Articular chondrocyte of knee joint (primary cell): ENCODE measurements around the gene RSPO3. TPM values are rescaled to one million over a fixed set of nuclear protein-coding genes. Genes with fewer than 3 reads are reported as not detected.

Experiments used
- total RNA-seq: library from RNA; depleted of rRNA; stranded (reverse); fragments of >200 nt; gene quantifications from 2 replicates; pipeline ENCODE4 v1.2.3, GENCODE V29; 2012

RSPO3 gene, protein sequence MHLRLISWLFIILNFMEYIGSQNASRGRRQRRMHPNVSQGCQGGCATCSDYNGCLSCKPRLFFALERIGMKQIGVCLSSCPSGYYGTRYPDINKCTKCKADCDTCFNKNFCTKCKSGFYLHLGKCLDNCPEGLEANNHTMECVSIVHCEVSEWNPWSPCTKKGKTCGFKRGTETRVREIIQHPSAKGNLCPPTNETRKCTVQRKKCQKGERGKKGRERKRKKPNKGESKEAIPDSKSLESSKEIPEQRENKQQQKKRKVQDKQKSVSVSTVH
- total RNA-seq, result 17.8 and 19.3 TPM in 2 replicates

DNA sequence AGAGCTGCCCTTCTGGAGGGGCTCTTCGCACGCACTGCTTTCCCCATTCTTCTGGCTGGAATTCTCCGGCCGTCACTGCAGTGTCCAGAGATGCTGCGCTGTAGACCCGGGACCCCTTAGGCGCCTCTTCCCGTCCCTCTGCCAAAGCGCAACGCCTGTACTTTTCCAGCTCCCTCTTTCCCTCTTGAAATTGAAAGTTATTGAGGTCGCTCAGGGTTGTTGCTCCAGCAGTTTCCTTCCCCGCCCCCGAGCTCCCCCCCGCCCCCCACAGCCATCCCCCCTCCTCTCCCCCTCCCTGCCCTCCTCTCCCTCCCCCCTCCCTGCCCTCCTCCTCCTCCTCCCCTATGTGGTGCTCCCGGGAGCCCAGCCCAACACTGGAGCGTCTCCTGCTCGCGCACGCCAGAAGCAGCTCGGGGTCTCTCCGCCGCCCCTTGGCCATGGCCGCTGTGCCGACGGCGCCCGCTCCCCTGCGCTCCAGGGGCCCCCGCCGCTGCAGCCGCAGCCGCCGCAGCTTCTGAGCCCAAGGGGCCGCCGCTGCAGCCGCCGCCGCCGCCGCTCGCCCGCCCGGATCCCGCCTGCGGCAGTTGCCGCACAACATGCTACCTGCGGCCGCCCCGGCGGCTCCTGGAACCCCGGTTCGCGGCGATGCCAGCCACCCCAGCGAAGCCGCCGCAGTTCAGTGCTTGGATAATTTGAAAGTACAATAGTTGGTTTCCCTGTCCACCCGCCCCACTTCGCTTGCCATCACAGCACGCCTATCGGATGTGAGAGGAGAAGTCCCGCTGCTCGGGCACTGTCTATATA, at the start of gene RSPO3:
TSS of gene RSPO3 (plus strand) at position 374 of the 804 bp plus-strand sequence. CDS start 522 bp downstream, outside the sequence.

Other genes with a start within 250 kb of the RSPO3 start
- 60.6 and 72.3 TPM in 2 replicates for gene RNF146, start 148.2 kb downstream of the RSPO3 start, total RNA-seq
- 77.1 and 88.6 TPM in 2 replicates for gene ECHDC1, start 224.9 kb downstream of the RSPO3 start, total RNA-seq